GM23338 (cell line): ENCODE results near the gene FCER2. TPM values are rescaled to one million over a fixed set of nuclear protein-coding genes. Genes with fewer than 3 reads are reported as not detected.

ENCODE experiments used
- ATAC-seq: fragments of 200-7000 bp; cut with Tn5 transposase; 3 replicates; pipeline ENCODE4 v1.9.1; 2020
- DNase-seq: peaks from one replicate; pipeline ENCODE4 v3.0.0-alpha.2; 2015; ENCODE audit warnings: low spot score
- H2AFZ ChIP-seq: fragments of 200-600 bp; sonication (generic); 2 replicates; pipeline ENCODE4 v1.8.0; 2016; ENCODE audit warnings: antibody characterized with exemption, mild to moderate bottlenecking, moderate library complexity
- H3F3A ChIP-seq: fragments of 200-600 bp; sonication (generic); replicated peaks from 2 replicates; pipeline ENCODE4 v1.8.0; 2017; ENCODE audit warnings: antibody characterized with exemption, mixed run types, low read depth
- H3K27ac ChIP-seq: fragments of 200-600 bp; sonication (generic); 2 replicates; pipeline ENCODE4 v1.6.1; 2016; ENCODE audit warnings: low read depth
- H3K27me3 ChIP-seq: fragments of 200-600 bp; sonication (generic); 2 replicates; pipeline ENCODE4 v1.8.0; 2016; ENCODE audit warnings: mild to moderate bottlenecking, mixed run types, moderate library complexity; ENCODE audit not compliant: insufficient read depth
- H3K36me3 ChIP-seq: fragments of 200-600 bp; sonication (generic); 2 replicates; pipeline ENCODE4 v1.8.0; 2016; ENCODE audit warnings: mild to moderate bottlenecking; ENCODE audit not compliant: insufficient read depth
- H3K4me1 ChIP-seq: fragments of 200-600 bp; sonication (generic); 2 replicates; pipeline ENCODE4 v1.8.0; 2016; ENCODE audit warnings: mild to moderate bottlenecking, moderate library complexity; ENCODE audit not compliant: insufficient read depth
- H3K4me2 ChIP-seq: fragments of 200-600 bp; sonication (generic); 2 replicates; pipeline ENCODE4 v1.7.1; 2017; ENCODE audit warnings: mixed run types
- H3K4me3 ChIP-seq: fragments of 200-600 bp; sonication (generic); 2 replicates; pipeline ENCODE4 v1.6.1; 2016; ENCODE audit warnings: mixed run types
- H3K79me2 ChIP-seq: fragments of 200-600 bp; sonication (generic); replicated peaks from 2 replicates; pipeline ENCODE4 v1.8.0; 2017; ENCODE audit warnings: mild to moderate bottlenecking; ENCODE audit not compliant: insufficient read depth
- H3K9me2 ChIP-seq: fragments of 200-600 bp; sonication (generic); 2 replicates; pipeline ENCODE4 v1.8.0; 2017; ENCODE audit not compliant: insufficient read depth
- H4K20me1 ChIP-seq: fragments of 200-600 bp; sonication (generic); replicated peaks from 2 replicates; pipeline ENCODE4 v1.8.0; 2017; ENCODE audit warnings: mild to moderate bottlenecking; ENCODE audit not compliant: insufficient read depth
- H3K27ac Mint-ChIP-seq: 2 replicates; pipeline ENCODE4 v1.8.0; 2020; ENCODE audit warnings: inconsistent platforms, mild to moderate bottlenecking, moderate library complexity, mixed read lengths
- H3K27me3 Mint-ChIP-seq: 3 replicates; pipeline ENCODE4 v1.8.0; 2022; ENCODE audit warnings: low read depth, mild to moderate bottlenecking, moderate library complexity, mixed read lengths, inconsistent platforms; ENCODE audit not compliant: insufficient read depth, poor library complexity
- H3K36me3 Mint-ChIP-seq: 3 replicates; pipeline ENCODE4 v1.8.0; 2021; ENCODE audit warnings: low read depth, mild to moderate bottlenecking, inconsistent platforms, moderate library complexity, mixed read lengths
- H3K4me1 Mint-ChIP-seq: 3 replicates; pipeline ENCODE4 v1.8.0; 2020; ENCODE audit warnings: mild to moderate bottlenecking, inconsistent platforms, mixed read lengths
- H3K4me3 Mint-ChIP-seq: 3 replicates; pipeline ENCODE4 v1.8.0; 2021; ENCODE audit warnings: moderate library complexity, mild to moderate bottlenecking, inconsistent platforms, mixed read lengths
- H3K9me3 Mint-ChIP-seq: 3 replicates; pipeline ENCODE4 v1.8.0; 2020; ENCODE audit warnings: moderate library complexity, mild to moderate bottlenecking, inconsistent platforms, mixed read lengths
- CREB1 ChIP-seq: fragments of 250-450 bp; sonication (Bioruptor Pico); IDR thresholded peaks from 2 replicates; pipeline ENCODE4 v1.5.0; 2020; ENCODE audit warnings: low read depth, mild to moderate bottlenecking, moderate library complexity
- CTCF ChIP-seq, 2 experiments: fragments of 200-600 bp in 1 of 2; sonication (generic) in 1 of 2; conservative IDR thresholded peaks; 2 replicates each; pipeline versions ENCODE4 v1.5.1 to v1.6.1; 2016 to 2017; ENCODE audit warnings: antibody characterized with exemption in 2 of 2, low read depth in 2 of 2, mild to moderate bottlenecking in 2 of 2, moderate library complexity in 1 of 2
- EZH2 ChIP-seq: fragments of 200-600 bp; sonication (generic); IDR thresholded peaks from one replicate; pipeline ENCODE4 v1.8.0; 2017; ENCODE audit warnings: antibody characterized with exemption, mild to moderate bottlenecking, low read depth; ENCODE audit not compliant: unreplicated experiment
- EZH2phosphoT487 ChIP-seq: fragments of 200-600 bp; sonication (generic); IDR thresholded peaks from one replicate; pipeline ENCODE4 v1.8.1; 2018; ENCODE audit warnings: antibody characterized with exemption; ENCODE audit not compliant: unreplicated experiment
- JUNB ChIP-seq: IDR thresholded peaks from one replicate; pipeline ENCODE4 v1.6.1; 2016; ENCODE audit warnings: antibody characterized with exemption; ENCODE audit not compliant: unreplicated experiment
- NANOG ChIP-seq: IDR thresholded peaks from 2 replicates; pipeline ENCODE4 v1.6.1; 2016; ENCODE audit warnings: antibody characterized with exemption, borderline replicate concordance
- POLR2AphosphoS5 ChIP-seq: IDR thresholded peaks from 2 replicates; pipeline ENCODE4 v1.6.1; 2016; ENCODE audit warnings: antibody characterized with exemption, low read depth
- REST ChIP-seq: IDR thresholded peaks from one replicate; pipeline ENCODE4 v1.6.1; 2018; ENCODE audit warnings: antibody characterized with exemption; ENCODE audit not compliant: unreplicated experiment
- STAT1 ChIP-seq: IDR thresholded peaks from one replicate; pipeline ENCODE4 v1.6.1; 2016; ENCODE audit warnings: antibody characterized with exemption; ENCODE audit not compliant: unreplicated experiment
- ZNF114 ChIP-seq: fragments of 250-450 bp; sonication (Bioruptor Pico); IDR thresholded peaks from 2 replicates; pipeline ENCODE4 v1.5.0; 2020; ENCODE audit warnings: mild to moderate bottlenecking, moderate library complexity
- ZNF331 ChIP-seq: fragments of 250-450 bp; sonication (Bioruptor Pico); IDR thresholded peaks from 2 replicates; pipeline ENCODE4 v1.5.0; 2020; ENCODE audit warnings: low read depth, mild to moderate bottlenecking, moderate library complexity
- polyA plus RNA-seq: library from polyadenylated mRNA; unstranded; fragments of >200 nt; fragmentation: Nextera tagmentation; extraction: Ambion mirVana; gene quantifications from 2 replicates; pipeline ENCODE4 v1.2.1, GENCODE V29; 2016
- total RNA-seq: library from RNA; depleted of rRNA; stranded (reverse); fragments of >200 nt; shearing (Covaris generic); gene quantifications from 2 replicates; pipeline ENCODE4 v1.2.3, GENCODE V29; 2014
- TF ChIP-seq, protein P1 (sequence below): IDR thresholded peaks from 2 replicates; pipeline ENCODE4 v1.6.1; 2016; ENCODE audit warnings: antibody characterized with exemption
- TF ChIP-seq, protein P2 (sequence below): fragments of 250-450 bp; sonication (Bioruptor Pico); IDR thresholded peaks from 2 replicates; pipeline ENCODE4 v1.5.0; 2020; ENCODE audit warnings: mild to moderate bottlenecking, moderate library complexity

Gene FCER2
- total and polyA plus RNA-seq, 2 experiments from 2014 or later: 0.29 TPM; not detected in 1

DNA sequence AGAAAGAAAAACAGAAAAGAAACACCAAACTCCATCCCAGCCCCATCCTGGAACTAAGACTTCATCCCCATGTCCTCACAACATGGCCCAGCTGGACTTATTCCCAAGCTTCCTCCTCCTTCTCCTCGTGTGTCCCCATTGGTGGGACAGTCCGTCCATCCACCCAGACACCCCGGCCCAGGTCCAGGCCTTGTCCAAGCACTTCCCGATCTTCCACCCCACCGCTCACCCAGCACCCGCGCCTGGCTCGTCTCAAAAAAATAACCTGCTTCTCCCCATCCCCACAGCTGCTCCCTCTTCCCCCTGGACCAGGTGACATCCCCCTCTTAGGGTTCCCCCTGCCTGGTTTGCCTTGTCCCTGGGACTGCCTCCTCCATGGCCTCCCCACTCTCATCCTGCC is 1.4 kb upstream of the FCER2 start:
- H3K27ac ChIP-seq: no peak overlapping the region
- H3K27ac Mint-ChIP-seq: no peak overlapping the region; the same call in 1 of the 2 replicates
- no peaks in the 10 kb centered on the region for H3K4me1 ChIP-seq
- H3K4me3 Mint-ChIP-seq: no peak overlapping the region
- DNase-seq: peak; percentile 40
- H3K4me3 ChIP-seq: no peak overlapping the region
- H3K79me2 ChIP-seq: no peaks in the 10 kb centered on the region
- no peaks in the 10 kb centered on the region; the same call in 2 of the 3 replicates for H3K36me3 Mint-ChIP-seq
- TF ChIP-seq ZNF331 (CRISPR knock-in tag): no peak
- TF ChIP-seq CREB1: no peak
- no peak for TF ChIP-seq EZH2
- TF ChIP-seq STAT1: no peak
- no peak for TF ChIP-seq JUNB
- no peak for TF ChIP-seq ZNF114 (CRISPR knock-in tag)
- TF ChIP-seq REST: no peak
- TF ChIP-seq, protein P1, sequence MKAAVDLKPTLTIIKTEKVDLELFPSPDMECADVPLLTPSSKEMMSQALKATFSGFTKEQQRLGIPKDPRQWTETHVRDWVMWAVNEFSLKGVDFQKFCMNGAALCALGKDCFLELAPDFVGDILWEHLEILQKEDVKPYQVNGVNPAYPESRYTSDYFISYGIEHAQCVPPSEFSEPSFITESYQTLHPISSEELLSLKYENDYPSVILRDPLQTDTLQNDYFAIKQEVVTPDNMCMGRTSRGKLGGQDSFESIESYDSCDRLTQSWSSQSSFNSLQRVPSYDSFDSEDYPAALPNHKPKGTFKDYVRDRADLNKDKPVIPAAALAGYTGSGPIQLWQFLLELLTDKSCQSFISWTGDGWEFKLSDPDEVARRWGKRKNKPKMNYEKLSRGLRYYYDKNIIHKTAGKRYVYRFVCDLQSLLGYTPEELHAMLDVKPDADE: no peak
- no peak for TF ChIP-seq NANOG
- no peak for TF ChIP-seq POLR2AphosphoS5
- TF ChIP-seq, protein P2, sequence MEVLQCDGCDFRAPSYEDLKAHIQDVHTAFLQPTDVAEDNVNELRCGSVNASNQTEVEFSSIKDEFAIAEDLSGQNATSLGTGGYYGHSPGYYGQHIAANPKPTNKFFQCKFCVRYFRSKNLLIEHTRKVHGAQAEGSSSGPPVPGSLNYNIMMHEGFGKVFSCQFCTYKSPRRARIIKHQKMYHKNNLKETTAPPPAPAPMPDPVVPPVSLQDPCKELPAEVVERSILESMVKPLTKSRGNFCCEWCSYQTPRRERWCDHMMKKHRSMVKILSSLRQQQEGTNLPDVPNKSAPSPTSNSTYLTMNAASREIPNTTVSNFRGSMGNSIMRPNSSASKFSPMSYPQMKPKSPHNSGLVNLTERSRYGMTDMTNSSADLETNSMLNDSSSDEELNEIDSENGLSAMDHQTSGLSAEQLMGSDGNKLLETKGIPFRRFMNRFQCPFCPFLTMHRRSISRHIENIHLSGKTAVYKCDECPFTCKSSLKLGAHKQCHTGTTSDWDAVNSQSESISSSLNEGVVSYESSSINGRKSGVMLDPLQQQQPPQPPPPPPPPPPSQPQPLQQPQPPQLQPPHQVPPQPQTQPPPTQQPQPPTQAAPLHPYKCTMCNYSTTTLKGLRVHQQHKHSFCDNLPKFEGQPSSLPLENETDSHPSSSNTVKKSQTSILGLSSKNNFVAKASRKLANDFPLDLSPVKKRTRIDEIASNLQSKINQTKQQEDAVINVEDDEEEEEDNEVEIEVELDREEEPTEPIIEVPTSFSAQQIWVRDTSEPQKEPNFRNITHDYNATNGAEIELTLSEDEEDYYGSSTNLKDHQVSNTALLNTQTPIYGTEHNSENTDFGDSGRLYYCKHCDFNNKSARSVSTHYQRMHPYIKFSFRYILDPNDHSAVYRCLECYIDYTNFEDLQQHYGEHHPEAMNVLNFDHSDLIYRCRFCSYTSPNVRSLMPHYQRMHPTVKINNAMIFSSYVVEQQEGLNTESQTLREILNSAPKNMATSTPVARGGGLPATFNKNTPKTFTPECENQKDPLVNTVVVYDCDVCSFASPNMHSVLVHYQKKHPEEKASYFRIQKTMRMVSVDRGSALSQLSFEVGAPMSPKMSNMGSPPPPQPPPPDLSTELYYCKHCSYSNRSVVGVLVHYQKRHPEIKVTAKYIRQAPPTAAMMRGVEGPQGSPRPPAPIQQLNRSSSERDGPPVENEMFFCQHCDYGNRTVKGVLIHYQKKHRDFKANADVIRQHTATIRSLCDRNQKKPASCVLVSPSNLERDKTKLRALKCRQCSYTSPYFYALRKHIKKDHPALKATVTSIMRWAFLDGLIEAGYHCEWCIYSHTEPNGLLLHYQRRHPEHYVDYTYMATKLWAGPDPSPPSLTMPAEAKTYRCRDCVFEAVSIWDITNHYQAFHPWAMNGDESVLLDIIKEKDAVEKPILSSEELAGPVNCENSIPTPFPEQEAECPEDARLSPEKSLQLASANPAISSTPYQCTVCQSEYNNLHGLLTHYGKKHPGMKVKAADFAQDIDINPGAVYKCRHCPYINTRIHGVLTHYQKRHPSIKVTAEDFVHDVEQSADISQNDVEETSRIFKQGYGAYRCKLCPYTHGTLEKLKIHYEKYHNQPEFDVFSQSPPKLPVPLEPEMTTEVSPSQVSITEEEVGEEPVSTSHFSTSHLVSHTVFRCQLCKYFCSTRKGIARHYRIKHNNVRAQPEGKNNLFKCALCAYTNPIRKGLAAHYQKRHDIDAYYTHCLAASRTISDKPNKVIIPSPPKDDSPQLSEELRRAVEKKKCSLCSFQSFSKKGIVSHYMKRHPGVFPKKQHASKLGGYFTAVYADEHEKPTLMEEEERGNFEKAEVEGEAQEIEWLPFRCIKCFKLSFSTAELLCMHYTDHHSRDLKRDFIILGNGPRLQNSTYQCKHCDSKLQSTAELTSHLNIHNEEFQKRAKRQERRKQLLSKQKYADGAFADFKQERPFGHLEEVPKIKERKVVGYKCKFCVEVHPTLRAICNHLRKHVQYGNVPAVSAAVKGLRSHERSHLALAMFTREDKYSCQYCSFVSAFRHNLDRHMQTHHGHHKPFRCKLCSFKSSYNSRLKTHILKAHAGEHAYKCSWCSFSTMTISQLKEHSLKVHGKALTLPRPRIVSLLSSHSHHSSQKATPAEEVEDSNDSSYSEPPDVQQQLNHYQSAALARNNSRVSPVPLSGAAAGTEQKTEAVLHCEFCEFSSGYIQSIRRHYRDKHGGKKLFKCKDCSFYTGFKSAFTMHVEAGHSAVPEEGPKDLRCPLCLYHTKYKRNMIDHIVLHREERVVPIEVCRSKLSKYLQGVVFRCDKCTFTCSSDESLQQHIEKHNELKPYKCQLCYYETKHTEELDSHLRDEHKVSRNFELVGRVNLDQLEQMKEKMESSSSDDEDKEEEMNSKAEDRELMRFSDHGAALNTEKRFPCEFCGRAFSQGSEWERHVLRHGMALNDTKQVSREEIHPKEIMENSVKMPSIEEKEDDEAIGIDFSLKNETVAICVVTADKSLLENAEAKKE (CRISPR knock-in tag): no peak
- TF ChIP-seq CTCF (conservative IDR thresholded peaks at IDR 0.05; ENCODE audit: low read depth in 2 of 2): no peak
- no peak for TF ChIP-seq EZH2phosphoT487
- no peaks in the 10 kb centered on the region for H3K36me3 ChIP-seq
- H3K4me1 Mint-ChIP-seq: peaks cover 10% of the 10 kb centered on the region
- no peaks in the 10 kb centered on the region for H3K9me2 ChIP-seq
- no peaks in the 10 kb centered on the region for H3F3A ChIP-seq
- ATAC-seq: no peak
- peaks cover 10% of the 10 kb centered on the region for H3K27me3 Mint-ChIP-seq
- no peaks in the 10 kb centered on the region for H3K9me3 Mint-ChIP-seq
- H4K20me1 ChIP-seq: no peaks in the 10 kb centered on the region
- no peak overlapping the region for H3K4me2 ChIP-seq
- H3K27me3 ChIP-seq: no peaks in the 10 kb centered on the region
- no peak overlapping the region for H2AFZ ChIP-seq
